ENCODE results near the gene EHBP1.

DNA sequence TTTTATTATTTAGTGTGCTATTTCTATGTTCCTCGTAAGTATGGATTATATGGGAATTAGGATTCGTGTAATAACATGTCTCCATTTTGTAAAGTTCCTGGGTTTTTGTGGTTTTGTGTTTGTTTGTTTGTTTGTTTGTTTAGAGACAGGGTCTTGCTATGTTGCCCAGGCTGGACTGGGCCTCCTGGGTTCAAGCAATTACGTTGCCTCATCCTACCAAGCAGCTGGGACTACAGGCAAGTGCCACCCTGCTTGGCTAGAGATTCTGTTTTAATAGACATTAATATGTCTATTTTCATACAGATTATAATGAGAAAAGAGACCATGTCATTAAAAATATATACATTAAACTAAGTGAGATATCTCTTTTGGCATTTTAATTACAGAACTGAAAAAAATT, 309.9 kb downstream of the EHBP1 start:
- TF ChIP-seq, protein P1, sequence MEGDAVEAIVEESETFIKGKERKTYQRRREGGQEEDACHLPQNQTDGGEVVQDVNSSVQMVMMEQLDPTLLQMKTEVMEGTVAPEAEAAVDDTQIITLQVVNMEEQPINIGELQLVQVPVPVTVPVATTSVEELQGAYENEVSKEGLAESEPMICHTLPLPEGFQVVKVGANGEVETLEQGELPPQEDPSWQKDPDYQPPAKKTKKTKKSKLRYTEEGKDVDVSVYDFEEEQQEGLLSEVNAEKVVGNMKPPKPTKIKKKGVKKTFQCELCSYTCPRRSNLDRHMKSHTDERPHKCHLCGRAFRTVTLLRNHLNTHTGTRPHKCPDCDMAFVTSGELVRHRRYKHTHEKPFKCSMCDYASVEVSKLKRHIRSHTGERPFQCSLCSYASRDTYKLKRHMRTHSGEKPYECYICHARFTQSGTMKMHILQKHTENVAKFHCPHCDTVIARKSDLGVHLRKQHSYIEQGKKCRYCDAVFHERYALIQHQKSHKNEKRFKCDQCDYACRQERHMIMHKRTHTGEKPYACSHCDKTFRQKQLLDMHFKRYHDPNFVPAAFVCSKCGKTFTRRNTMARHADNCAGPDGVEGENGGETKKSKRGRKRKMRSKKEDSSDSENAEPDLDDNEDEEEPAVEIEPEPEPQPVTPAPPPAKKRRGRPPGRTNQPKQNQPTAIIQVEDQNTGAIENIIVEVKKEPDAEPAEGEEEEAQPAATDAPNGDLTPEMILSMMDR (IDR thresholded peaks at IDR 0.05) = no peak
- no peak for TF ChIP-seq YY1 (IDR thresholded peaks at IDR 0.05; ENCODE audit: low read depth)
- TF ChIP-seq RAD21 (IDR thresholded peaks at IDR 0.05; ENCODE audit: low read length) = no peak
- no peak for TF ChIP-seq EP300 (IDR thresholded peaks at IDR 0.05; ENCODE audit: borderline replicate concordance in 1 of 2, low read depth in 1 of 2, low read length in 1 of 2)
- no peak for TF ChIP-seq EZH2phosphoT487 (IDR thresholded peaks at IDR 0.05; ENCODE audit: borderline replicate concordance, low read depth)
- TF ChIP-seq, protein P2, sequence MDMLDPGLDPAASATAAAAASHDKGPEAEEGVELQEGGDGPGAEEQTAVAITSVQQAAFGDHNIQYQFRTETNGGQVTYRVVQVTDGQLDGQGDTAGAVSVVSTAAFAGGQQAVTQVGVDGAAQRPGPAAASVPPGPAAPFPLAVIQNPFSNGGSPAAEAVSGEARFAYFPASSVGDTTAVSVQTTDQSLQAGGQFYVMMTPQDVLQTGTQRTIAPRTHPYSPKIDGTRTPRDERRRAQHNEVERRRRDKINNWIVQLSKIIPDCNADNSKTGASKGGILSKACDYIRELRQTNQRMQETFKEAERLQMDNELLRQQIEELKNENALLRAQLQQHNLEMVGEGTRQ (IDR thresholded peaks at IDR 0.05; ENCODE audit: borderline replicate concordance, low read depth, low read length) = no peak
- no peak for TF ChIP-seq MXI1 (IDR thresholded peaks at IDR 0.05; ENCODE audit: low read depth, low read length)
- TF ChIP-seq RCOR1 (IDR thresholded peaks at IDR 0.05; ENCODE audit: low read length) = no peak
- TF ChIP-seq JUND (IDR thresholded peaks at IDR 0.05) = no peak
- TF ChIP-seq, protein P3, sequence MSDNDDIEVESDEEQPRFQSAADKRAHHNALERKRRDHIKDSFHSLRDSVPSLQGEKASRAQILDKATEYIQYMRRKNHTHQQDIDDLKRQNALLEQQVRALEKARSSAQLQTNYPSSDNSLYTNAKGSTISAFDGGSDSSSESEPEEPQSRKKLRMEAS (IDR thresholded peaks at IDR 0.05; ENCODE audit: low read depth) = no peak
- TF ChIP-seq POLR2AphosphoS5 (IDR thresholded peaks at IDR 0.05; ENCODE audit: low read depth, low read length) = no peak
- TF ChIP-seq, protein P4, sequence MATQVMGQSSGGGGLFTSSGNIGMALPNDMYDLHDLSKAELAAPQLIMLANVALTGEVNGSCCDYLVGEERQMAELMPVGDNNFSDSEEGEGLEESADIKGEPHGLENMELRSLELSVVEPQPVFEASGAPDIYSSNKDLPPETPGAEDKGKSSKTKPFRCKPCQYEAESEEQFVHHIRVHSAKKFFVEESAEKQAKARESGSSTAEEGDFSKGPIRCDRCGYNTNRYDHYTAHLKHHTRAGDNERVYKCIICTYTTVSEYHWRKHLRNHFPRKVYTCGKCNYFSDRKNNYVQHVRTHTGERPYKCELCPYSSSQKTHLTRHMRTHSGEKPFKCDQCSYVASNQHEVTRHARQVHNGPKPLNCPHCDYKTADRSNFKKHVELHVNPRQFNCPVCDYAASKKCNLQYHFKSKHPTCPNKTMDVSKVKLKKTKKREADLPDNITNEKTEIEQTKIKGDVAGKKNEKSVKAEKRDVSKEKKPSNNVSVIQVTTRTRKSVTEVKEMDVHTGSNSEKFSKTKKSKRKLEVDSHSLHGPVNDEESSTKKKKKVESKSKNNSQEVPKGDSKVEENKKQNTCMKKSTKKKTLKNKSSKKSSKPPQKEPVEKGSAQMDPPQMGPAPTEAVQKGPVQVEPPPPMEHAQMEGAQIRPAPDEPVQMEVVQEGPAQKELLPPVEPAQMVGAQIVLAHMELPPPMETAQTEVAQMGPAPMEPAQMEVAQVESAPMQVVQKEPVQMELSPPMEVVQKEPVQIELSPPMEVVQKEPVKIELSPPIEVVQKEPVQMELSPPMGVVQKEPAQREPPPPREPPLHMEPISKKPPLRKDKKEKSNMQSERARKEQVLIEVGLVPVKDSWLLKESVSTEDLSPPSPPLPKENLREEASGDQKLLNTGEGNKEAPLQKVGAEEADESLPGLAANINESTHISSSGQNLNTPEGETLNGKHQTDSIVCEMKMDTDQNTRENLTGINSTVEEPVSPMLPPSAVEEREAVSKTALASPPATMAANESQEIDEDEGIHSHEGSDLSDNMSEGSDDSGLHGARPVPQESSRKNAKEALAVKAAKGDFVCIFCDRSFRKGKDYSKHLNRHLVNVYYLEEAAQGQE (IDR thresholded peaks at IDR 0.05; ENCODE audit: low read depth, low read length) = no peak
- TF ChIP-seq, protein P5, sequence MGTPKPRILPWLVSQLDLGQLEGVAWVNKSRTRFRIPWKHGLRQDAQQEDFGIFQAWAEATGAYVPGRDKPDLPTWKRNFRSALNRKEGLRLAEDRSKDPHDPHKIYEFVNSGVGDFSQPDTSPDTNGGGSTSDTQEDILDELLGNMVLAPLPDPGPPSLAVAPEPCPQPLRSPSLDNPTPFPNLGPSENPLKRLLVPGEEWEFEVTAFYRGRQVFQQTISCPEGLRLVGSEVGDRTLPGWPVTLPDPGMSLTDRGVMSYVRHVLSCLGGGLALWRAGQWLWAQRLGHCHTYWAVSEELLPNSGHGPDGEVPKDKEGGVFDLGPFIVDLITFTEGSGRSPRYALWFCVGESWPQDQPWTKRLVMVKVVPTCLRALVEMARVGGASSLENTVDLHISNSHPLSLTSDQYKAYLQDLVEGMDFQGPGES (IDR thresholded peaks at IDR 0.05; ENCODE audit: low read depth, low read length) = no peak
- no peak for TF ChIP-seq FOXM1 (IDR thresholded peaks at IDR 0.05; ENCODE audit: low read depth)
